GM19238 (cell line): Measurements from ENCODE around the gene CATSPER3.

Experiments
- DNase-seq: peaks from one replicate; pipeline ENCODE4 v3.0.0; 2011; ENCODE audit warnings: low spot score; ENCODE audit not compliant: insufficient read length

CATSPER3 gene

GRCh38 chr5:135010502-135011354 is 43.0 kb downstream of the CATSPER3 start:
- DNase-seq: no peak

GRCh38 chr5:135011355-135012032 is 43.8 kb downstream of the CATSPER3 start:
- no peak for DNase-seq

- no peak for DNase-seq
These were observed 44.4 kb downstream of the CATSPER3 start for GRCh38 chr5:135012033-135012588.

- no peak for DNase-seq
These were observed 45.3 kb downstream of the CATSPER3 start for GRCh38 chr5:135012951-135013391.

- no peak for DNase-seq
These were observed 45.7 kb downstream of the CATSPER3 start for GRCh38 chr5:135013445-135013844.

GRCh38 chr5:135013947-135014570 is 46.4 kb downstream of the CATSPER3 start:
- no peak for DNase-seq

- no peak for DNase-seq
These were observed 48.2 kb downstream of the CATSPER3 start for GRCh38 chr5:135015942-135016341.

- DNase-seq: no peak
These were observed 49.2 kb downstream of the CATSPER3 start for GRCh38 chr5:135016861-135017290.

- DNase-seq: no peak
These were observed 50.8 kb downstream of the CATSPER3 start for GRCh38 chr5:135018457-135018856.

GRCh38 chr5:135019314-135019713 is 51.6 kb downstream of the CATSPER3 start:
- no peak for DNase-seq

- DNase-seq: no peak
These were observed 52.6 kb downstream of the CATSPER3 start for GRCh38 chr5:135020111-135020895.

- no peak for DNase-seq
These were observed 57.4 kb downstream of the CATSPER3 start for GRCh38 chr5:135024956-135025729.

GRCh38 chr5:135025730-135026644 is 58.3 kb downstream of the CATSPER3 start:
- no peak for DNase-seq

- DNase-seq: no peak
These were observed 59.0 kb downstream of the CATSPER3 start for GRCh38 chr5:135026645-135027265.

- no peak for DNase-seq
These were observed 59.6 kb downstream of the CATSPER3 start for GRCh38 chr5:135027266-135027696.

GRCh38 chr5:135027697-135028615 is 60.2 kb downstream of the CATSPER3 start:
- no peak for DNase-seq

GRCh38 chr5:135028791-135029476 is 61.2 kb downstream of the CATSPER3 start:
- no peak for DNase-seq
